Measurements from ENCODE around the gene ANAPC4. TPM values are rescaled to one million over a fixed set of nuclear protein-coding genes. Genes with fewer than 3 reads are reported as not detected.

Gene ANAPC4
- total and polyA plus RNA-seq, 4 donors, result 15.4 to 98.5 (median 32.5) TPM

DNA sequence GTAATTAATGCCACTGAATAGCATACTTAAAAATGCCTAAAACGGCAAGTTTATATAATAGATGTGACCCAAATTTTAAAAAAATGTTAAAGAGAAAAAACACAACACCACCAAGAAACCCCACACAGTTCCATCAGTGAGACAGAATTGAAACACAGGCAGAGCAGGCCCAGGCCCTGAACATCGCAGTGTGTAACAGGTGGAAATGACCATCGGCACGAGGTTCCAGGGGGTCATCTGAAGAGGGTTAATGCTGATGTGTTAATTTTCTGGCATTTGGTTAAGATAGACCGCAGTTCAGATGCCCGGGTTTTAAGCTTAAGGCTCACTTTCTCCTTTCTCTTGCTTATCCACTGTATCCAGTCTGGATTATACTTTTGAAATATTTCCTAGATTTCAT is 66.8 kb downstream of the ANAPC4 start:
- DNase-seq, result no peak
- TF ChIP-seq, protein P1, sequence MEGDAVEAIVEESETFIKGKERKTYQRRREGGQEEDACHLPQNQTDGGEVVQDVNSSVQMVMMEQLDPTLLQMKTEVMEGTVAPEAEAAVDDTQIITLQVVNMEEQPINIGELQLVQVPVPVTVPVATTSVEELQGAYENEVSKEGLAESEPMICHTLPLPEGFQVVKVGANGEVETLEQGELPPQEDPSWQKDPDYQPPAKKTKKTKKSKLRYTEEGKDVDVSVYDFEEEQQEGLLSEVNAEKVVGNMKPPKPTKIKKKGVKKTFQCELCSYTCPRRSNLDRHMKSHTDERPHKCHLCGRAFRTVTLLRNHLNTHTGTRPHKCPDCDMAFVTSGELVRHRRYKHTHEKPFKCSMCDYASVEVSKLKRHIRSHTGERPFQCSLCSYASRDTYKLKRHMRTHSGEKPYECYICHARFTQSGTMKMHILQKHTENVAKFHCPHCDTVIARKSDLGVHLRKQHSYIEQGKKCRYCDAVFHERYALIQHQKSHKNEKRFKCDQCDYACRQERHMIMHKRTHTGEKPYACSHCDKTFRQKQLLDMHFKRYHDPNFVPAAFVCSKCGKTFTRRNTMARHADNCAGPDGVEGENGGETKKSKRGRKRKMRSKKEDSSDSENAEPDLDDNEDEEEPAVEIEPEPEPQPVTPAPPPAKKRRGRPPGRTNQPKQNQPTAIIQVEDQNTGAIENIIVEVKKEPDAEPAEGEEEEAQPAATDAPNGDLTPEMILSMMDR (IDR thresholded peaks at IDR 0.05; ENCODE audit: control extremely low read depth, extremely low read depth), result no peak
- Histone ChIP-seq H3K9ac (ENCODE audit: insufficient read depth in 1 of 2, low read length in 2 of 2) (no peak overlapping the region), H3K36me3 (ENCODE audit: control insufficient read depth in 4 of 4, insufficient read depth in 4 of 4, low read length in 4 of 4) (no peaks in the 10 kb centered on the region), H3K27me3 (ENCODE audit: control insufficient read depth in 3 of 3, insufficient read depth in 3 of 3, low read length in 2 of 3) (no peaks in the 10 kb centered on the region), H3K27ac (ENCODE audit: low read depth in 1 of 2, low read length in 1 of 2) (peak overlapping the region in 1 of 2 donors; percentile 65), H3K9me3 (ENCODE audit: control insufficient read depth in 4 of 4, insufficient read depth in 3 of 4, low read length in 3 of 4) (no peaks in the 10 kb centered on the region), H3K4me1 (ENCODE audit: control insufficient read depth in 5 of 5, insufficient read depth in 5 of 5, low read length in 5 of 5) (peaks cover 0 to 20% (median 10%) of the 10 kb centered on the region in 5 donors), H3K4me3 (no peak overlapping the region)
- no peak for ATAC-seq (ENCODE audit: insufficient read depth, low FRiP score)
- 77 to 90% methylated on average over 6 of the region's 6 CpGs for WGBS, 2 donors

DNA sequence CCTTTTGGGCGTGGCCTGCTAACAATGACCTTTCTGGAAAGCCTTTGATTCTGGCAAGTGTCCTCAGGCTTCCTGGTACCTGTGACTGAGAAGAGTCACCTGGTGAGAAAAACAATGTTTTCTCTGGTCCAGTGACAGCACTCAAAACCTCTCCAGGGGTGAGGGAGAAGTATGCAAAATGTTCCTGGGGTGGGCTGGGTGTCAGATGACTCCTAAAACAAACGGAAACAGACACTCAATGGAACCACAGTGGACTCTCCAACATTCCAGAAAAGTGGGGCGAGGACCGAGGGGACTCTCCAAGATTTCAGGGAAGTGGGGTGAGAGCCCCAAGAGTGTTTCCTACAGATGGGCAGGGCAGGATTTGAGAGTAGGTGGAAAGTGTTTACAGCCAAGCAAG is 69.5 kb downstream of the ANAPC4 start:
- TF ChIP-seq, protein P1 (IDR thresholded peaks at IDR 0.05; ENCODE audit: control extremely low read depth, extremely low read depth), result no peak
- Histone ChIP-seq H3K4me3 (no peak overlapping the region), H3K4me1 (ENCODE audit: control insufficient read depth in 5 of 5, insufficient read depth in 5 of 5, low read length in 5 of 5) (peaks cover 0 to 14% (median 10%) of the 10 kb centered on the region in 5 donors), H3K9me3 (ENCODE audit: control insufficient read depth in 4 of 4, insufficient read depth in 3 of 4, low read length in 3 of 4) (no peaks in the 10 kb centered on the region), H3K27me3 (ENCODE audit: control insufficient read depth in 3 of 3, insufficient read depth in 3 of 3, low read length in 2 of 3) (no peaks in the 10 kb centered on the region), H3K27ac (ENCODE audit: low read depth in 1 of 2, low read length in 1 of 2) (peak overlapping the region in 1 of 2 donors; percentile 27), H3K9ac (ENCODE audit: insufficient read depth in 1 of 2, low read length in 2 of 2) (no peak overlapping the region), H3K36me3 (ENCODE audit: control insufficient read depth in 4 of 4, insufficient read depth in 4 of 4, low read length in 4 of 4) (no peaks in the 10 kb centered on the region)
- peak; percentile 28 for ATAC-seq (ENCODE audit: insufficient read depth, low FRiP score)
- DNase-seq, result no peak
- 59 to 75% methylated on average over 4 of the region's 4 CpGs for WGBS, 2 donors

DNA sequence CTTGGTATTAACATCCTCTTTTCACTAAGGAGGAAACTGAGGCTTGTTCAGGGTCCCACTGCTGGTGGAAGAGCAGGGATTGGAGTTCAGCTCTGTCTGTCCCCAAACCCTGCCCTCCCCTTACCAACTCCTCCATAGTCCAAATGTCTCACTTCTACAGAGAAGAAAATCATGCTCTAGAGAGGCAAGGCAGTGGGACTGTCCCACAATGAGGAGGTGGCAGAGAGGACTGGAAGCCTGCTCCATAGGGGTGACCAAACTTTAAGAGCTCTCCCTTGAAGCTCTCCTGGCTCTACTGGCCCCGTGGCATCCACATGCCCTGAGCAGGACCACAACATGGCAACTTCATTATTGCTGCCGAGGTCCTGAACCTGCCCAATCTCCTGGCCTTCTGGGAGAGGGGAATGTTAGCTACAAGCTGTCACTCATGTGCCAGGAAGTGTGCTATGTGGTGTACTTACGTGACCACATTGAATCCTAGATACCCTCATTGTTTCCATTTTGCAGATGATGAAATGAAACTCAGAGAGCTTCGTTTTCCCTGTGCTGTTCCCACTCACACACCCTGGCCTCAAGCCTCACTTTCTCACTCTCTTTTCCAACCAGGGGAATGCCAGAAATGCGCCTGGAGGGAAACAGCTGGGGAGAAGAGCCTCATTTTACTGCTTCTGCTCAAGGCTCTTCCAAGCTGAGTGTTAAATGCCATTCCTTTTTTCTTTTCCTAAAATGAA is 71.5 kb downstream of the ANAPC4 start:
- Histone ChIP-seq H3K27me3 (ENCODE audit: control insufficient read depth in 3 of 3, insufficient read depth in 3 of 3, low read length in 2 of 3) (no peaks in the 10 kb centered on the region), H3K9ac (ENCODE audit: insufficient read depth in 1 of 2, low read length in 2 of 2) (peak overlapping the region in 1 of 2 donors; percentile 19), H3K4me1 (ENCODE audit: control insufficient read depth in 5 of 5, insufficient read depth in 5 of 5, low read length in 5 of 5) (peaks cover 0 to 14% (median 10%) of the 10 kb centered on the region in 5 donors), H3K9me3 (ENCODE audit: control insufficient read depth in 4 of 4, insufficient read depth in 3 of 4, low read length in 3 of 4) (no peaks in the 10 kb centered on the region), H3K4me3 (no peak overlapping the region), H3K36me3 (ENCODE audit: control insufficient read depth in 4 of 4, insufficient read depth in 4 of 4, low read length in 4 of 4) (no peaks in the 10 kb centered on the region), H3K27ac (ENCODE audit: low read depth in 1 of 2, low read length in 1 of 2) (peak overlapping the region in 1 of 2 donors; percentile 83)
- TF ChIP-seq, protein P1 (IDR thresholded peaks at IDR 0.05; ENCODE audit: control extremely low read depth, extremely low read depth), result no peak
- ATAC-seq (ENCODE audit: insufficient read depth, low FRiP score) (no peak), DNase-seq (peak; percentile 37 to 76 (median 64))
- 64 to 80% methylated on average over 5 of the region's 5 CpGs for WGBS, 2 donors

Measured in lung (tissue), 12 donors.